SH-SY5Y (cell line): Measurements from ENCODE around the gene SESN2.

ENCODE experiments used
- GATA2 ChIP-seq: IDR thresholded peaks from 2 replicates; pipeline ENCODE4 v1.6.1; 2011; ENCODE audit warnings: mild to moderate bottlenecking, low read depth, low read length
- GATA3 ChIP-seq: IDR thresholded peaks from 2 replicates; pipeline ENCODE4 v1.6.1; 2011; ENCODE audit warnings: low read depth, mild to moderate bottlenecking, low read length, moderate library complexity

DNA sequence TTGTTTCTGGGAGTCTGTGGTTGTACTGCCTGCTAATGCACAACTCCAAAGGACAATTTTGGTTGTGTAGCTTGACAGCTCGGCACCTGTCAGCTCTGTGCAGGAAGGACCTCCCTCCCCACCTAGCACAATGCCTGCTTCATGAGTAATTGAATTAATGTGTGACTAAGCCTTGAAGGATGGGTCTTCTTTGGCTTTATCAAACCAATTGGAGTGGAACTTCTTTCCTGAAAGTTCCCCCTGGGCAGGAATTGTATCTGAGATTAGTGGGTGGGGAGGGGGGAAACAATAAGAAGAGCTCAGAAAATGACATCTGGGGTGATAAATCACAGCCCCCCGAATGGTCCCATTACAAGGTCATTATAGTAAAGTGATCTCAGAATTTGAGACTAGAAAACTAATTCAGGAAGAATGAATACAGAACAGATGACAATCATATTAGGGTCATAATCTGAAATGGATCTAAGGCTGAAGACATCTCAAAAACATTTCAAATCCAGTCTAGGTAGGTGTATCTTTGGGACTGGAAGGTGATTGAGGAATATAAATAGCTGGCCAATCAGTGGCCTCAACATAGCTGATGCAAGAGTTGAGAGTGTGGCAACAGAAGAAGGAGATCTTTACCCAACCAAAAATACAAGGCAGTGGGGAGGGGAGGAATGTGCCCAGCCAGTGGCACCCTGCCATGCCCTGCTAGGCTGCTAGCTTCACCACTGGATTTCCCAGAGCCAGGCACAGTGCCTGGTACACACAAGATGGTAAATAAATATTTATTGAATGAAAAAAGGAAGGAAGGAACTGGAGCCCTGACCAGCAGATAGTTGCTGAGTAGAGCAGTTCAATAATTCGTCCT, 10.1 kb upstream of the SESN2 start:
- TF ChIP-seq GATA2 (no peak), GATA3 (no peak)
